H9 (cell line): ENCODE data around the gene AMBN. TPM values are rescaled to one million over a fixed set of nuclear protein-coding genes. Genes with fewer than 3 reads are reported as not detected.

ENCODE experiments used
- DNase-seq: peaks from one replicate; pipeline ENCODE4 v3.0.0-alpha.2; 2017
- H2AFZ ChIP-seq: one replicate; pipeline ENCODE4 v1.6.1; 2013; ENCODE audit warnings: mild to moderate bottlenecking, low read length, control low read depth, moderate library complexity
- H2AK5ac ChIP-seq: 2 replicates; pipeline ENCODE4 v1.6.1; 2013; ENCODE audit warnings: low read length, control low read depth, mixed read lengths; ENCODE audit not compliant: insufficient read length
- H2BK120ac ChIP-seq: one replicate; pipeline ENCODE4 v1.6.1; 2013; ENCODE audit warnings: low read depth, mild to moderate bottlenecking, low read length, control low read depth, inconsistent platforms; ENCODE audit not compliant: poor library complexity, severe bottlenecking
- H2BK12ac ChIP-seq: 2 replicates; pipeline ENCODE4 v1.6.1; 2013; ENCODE audit warnings: low read length, control low read depth, mixed read lengths, low read depth; ENCODE audit not compliant: insufficient read length
- H2BK15ac ChIP-seq: 2 replicates; pipeline ENCODE4 v1.6.1; 2013; ENCODE audit warnings: low read depth, low read length, control low read depth
- H2BK20ac ChIP-seq: one replicate; pipeline ENCODE4 v1.6.1; 2013; ENCODE audit warnings: low read depth, mild to moderate bottlenecking, low read length, control low read depth, inconsistent platforms; ENCODE audit not compliant: poor library complexity, severe bottlenecking
- H2BK5ac ChIP-seq: 2 replicates; pipeline ENCODE4 v1.6.1; 2013; ENCODE audit warnings: low read length, control low read depth, mixed read lengths; ENCODE audit not compliant: insufficient read length
- H3K14ac ChIP-seq: 2 replicates; pipeline ENCODE4 v1.6.1; 2013; ENCODE audit warnings: low read length, control low read depth; ENCODE audit not compliant: insufficient read depth
- H3K18ac ChIP-seq: 2 replicates; pipeline ENCODE4 v1.6.1; 2013; ENCODE audit warnings: low read depth, mild to moderate bottlenecking, mixed read lengths, low read length, control low read depth; ENCODE audit not compliant: insufficient read length
- H3K23ac ChIP-seq: 2 replicates; pipeline ENCODE4 v1.6.1; 2013; ENCODE audit warnings: low read length, control low read depth, mixed read lengths, low read depth; ENCODE audit not compliant: insufficient read length
- H3K23me2 ChIP-seq: 2 replicates; pipeline ENCODE4 v1.6.1; 2013; ENCODE audit warnings: low read depth, mild to moderate bottlenecking, mixed read lengths, low read length, control low read depth; ENCODE audit not compliant: insufficient read length, poor library complexity, severe bottlenecking
- H3K27ac ChIP-seq: 2 replicates; pipeline ENCODE4 v1.5.1; 2013; ENCODE audit warnings: low read length, control low read depth, mixed read lengths, low read depth; ENCODE audit not compliant: insufficient read length
- H3K27me3 ChIP-seq: 2 replicates; pipeline ENCODE4 v1.6.1; 2013; ENCODE audit warnings: low read length, control low read depth, inconsistent platforms; ENCODE audit not compliant: insufficient read depth
- H3K4ac ChIP-seq: 2 replicates; pipeline ENCODE4 v1.6.1; 2013; ENCODE audit warnings: low read depth, mild to moderate bottlenecking, control low read depth, inconsistent platforms, low read length, moderate library complexity
- H3K4me1 ChIP-seq: 2 replicates; pipeline ENCODE4 v1.6.1; 2013; ENCODE audit warnings: low read length, control low read depth, inconsistent platforms; ENCODE audit not compliant: insufficient read depth
- H3K4me2 ChIP-seq: 2 replicates; pipeline ENCODE4 v1.6.1; 2013; ENCODE audit warnings: low read length, control low read depth, mixed read lengths; ENCODE audit not compliant: insufficient read length, insufficient read depth
- H3K56ac ChIP-seq: 2 replicates; pipeline ENCODE4 v1.6.1; 2013; ENCODE audit warnings: low read depth, mild to moderate bottlenecking, mixed read lengths, low read length, control low read depth; ENCODE audit not compliant: insufficient read length
- H3K79me1 ChIP-seq: 2 replicates; pipeline ENCODE4 v1.6.1; 2013; ENCODE audit warnings: low read depth, mild to moderate bottlenecking, moderate library complexity, low read length, control low read depth, inconsistent platforms; ENCODE audit not compliant: insufficient read depth, poor library complexity, severe bottlenecking
- H3K79me2 ChIP-seq: 2 replicates; pipeline ENCODE4 v1.6.1; 2013; ENCODE audit warnings: low read length, control low read depth, inconsistent platforms; ENCODE audit not compliant: insufficient read depth
- H3K9ac ChIP-seq: 2 replicates; pipeline ENCODE4 v1.6.1; 2013; ENCODE audit warnings: low read length, control low read depth, mixed read lengths; ENCODE audit not compliant: insufficient read length; ENCODE audit errors: extremely low read depth
- H3K9me3 ChIP-seq: one replicate; pipeline ENCODE4 v1.6.1; 2013; ENCODE audit warnings: low read depth, low read length, inconsistent platforms; ENCODE audit not compliant: control insufficient read depth
- H3T11ph ChIP-seq: one replicate; pipeline ENCODE4 v1.6.1; 2013; ENCODE audit warnings: mild to moderate bottlenecking, low read length, control low read depth, inconsistent platforms
- H4K20me1 ChIP-seq: one replicate; pipeline ENCODE4 v1.6.1; 2013; ENCODE audit not compliant: control insufficient read depth, insufficient read length, insufficient read depth
- H4K5ac ChIP-seq: 2 replicates; pipeline ENCODE4 v1.6.1; 2013; ENCODE audit warnings: low read depth, mild to moderate bottlenecking, mixed read lengths, low read length, control low read depth; ENCODE audit not compliant: insufficient read length
- H4K8ac ChIP-seq: replicated peaks from 2 replicates; pipeline ENCODE4 v1.6.1; 2013; ENCODE audit warnings: low read length, control low read depth, mixed read lengths, low read depth; ENCODE audit not compliant: insufficient read length
- H4K91ac ChIP-seq: 2 replicates; pipeline ENCODE4 v1.6.1; 2013; ENCODE audit warnings: low read depth, mild to moderate bottlenecking, moderate library complexity, mixed read lengths, low read length, control low read depth; ENCODE audit not compliant: insufficient read length
- H3K27ac Mint-ChIP-seq, 3 experiments: 2 replicates in 2 of 3; 3 replicates in 1 of 3; pipeline ENCODE4 v1.8.0; 2020 to 2021; ENCODE audit warnings: mixed read lengths in 3 of 3, mild to moderate bottlenecking in 1 of 3, moderate library complexity in 1 of 3
- H3K27me3 Mint-ChIP-seq: 2 replicates; pipeline ENCODE4 v1.8.0; 2021; ENCODE audit warnings: low read depth, mild to moderate bottlenecking, moderate library complexity, mixed read lengths
- H3K36me3 Mint-ChIP-seq, 3 experiments: 2 replicates in 2 of 3; 3 replicates in 1 of 3; pipeline ENCODE4 v1.8.0; 2020 to 2021; ENCODE audit warnings: low read depth in 3 of 3, mixed read lengths in 3 of 3; ENCODE audit not compliant: insufficient read depth in 1 of 3
- H3K4me1 Mint-ChIP-seq, 2 experiments: 2 replicates each; pipeline ENCODE4 v1.8.0; 2020; ENCODE audit warnings: mixed read lengths in 2 of 2
- H3K4me3 Mint-ChIP-seq, 2 experiments: 2 replicates in 1 of 2; 3 replicates in 1 of 2; pipeline ENCODE4 v1.8.0; 2020 to 2021; ENCODE audit warnings: mild to moderate bottlenecking in 2 of 2, mixed read lengths in 2 of 2, moderate library complexity in 1 of 2
- H3K9me3 Mint-ChIP-seq, 2 experiments: 2 replicates in 1 of 2; 3 replicates in 1 of 2; pipeline ENCODE4 v1.8.0; 2020; ENCODE audit warnings: mild to moderate bottlenecking in 2 of 2, mixed read lengths in 2 of 2, moderate library complexity in 1 of 2
- CTCF ChIP-seq: fragments of 200-600 bp; sonication (generic); conservative IDR thresholded peaks from 3 replicates; pipeline ENCODE4 v1.8.0; 2021; ENCODE audit warnings: antibody characterized with exemption, mild to moderate bottlenecking
- total RNA-seq: library from RNA; stranded (reverse); gene quantifications from 2 replicates; pipeline ENCODE4 v1.2.1, GENCODE V29; 2021

Gene AMBN
- total RNA-seq, 1 experiment from 2014 or later = not detected

DNA sequence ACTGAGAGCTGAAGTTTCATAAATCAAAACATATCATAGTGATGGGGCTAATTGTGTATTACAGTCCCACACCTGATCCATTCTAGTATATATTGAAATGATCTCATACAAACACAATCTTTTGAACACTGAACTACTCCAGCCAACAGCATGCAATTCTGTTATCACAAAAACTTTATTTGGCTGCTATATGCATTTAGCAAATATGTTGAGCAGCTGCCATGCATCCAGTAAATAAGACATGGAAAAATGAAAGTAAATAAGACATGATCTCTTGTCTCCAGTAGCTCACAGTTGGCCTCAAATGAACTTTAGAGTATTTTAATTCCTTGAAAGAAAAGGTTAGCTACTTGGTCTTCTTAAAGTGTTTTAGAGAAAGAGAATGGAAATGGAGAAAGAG is 2.1 kb downstream of the AMBN start:
- Mint-ChIP-seq H3K4me3 (no peak overlapping the region), H3K27ac (no peak overlapping the region), H3K4me1 (no peaks in the 10 kb centered on the region), H3K36me3 (no peaks in the 10 kb centered on the region), H3K27me3 (no peaks in the 10 kb centered on the region), H3K9me3 (no peaks in the 10 kb centered on the region)
- no peaks in the 10 kb centered on the region for H4K20me1 ChIP-seq
- no peak overlapping the region for H4K8ac ChIP-seq
- no peak overlapping the region for H3K56ac ChIP-seq
- H3K4me1 ChIP-seq = no peaks in the 10 kb centered on the region
- no peak overlapping the region for H3K4ac ChIP-seq
- H4K91ac ChIP-seq = no peak overlapping the region
- H3K9ac ChIP-seq = no peak overlapping the region
- no peaks in the 10 kb centered on the region for H3K79me1 ChIP-seq
- no peak overlapping the region for H4K5ac ChIP-seq
- no peak overlapping the region for H3T11ph ChIP-seq
- no peak overlapping the region for H3K23ac ChIP-seq
- H3K23me2 ChIP-seq = no peaks in the 10 kb centered on the region
- H3K27me3 ChIP-seq = no peaks in the 10 kb centered on the region
- H2BK12ac ChIP-seq = no peak overlapping the region
- H3K14ac ChIP-seq = no peak overlapping the region
- no peak overlapping the region for H2BK20ac ChIP-seq
- H2BK5ac ChIP-seq = no peak overlapping the region
- no peak overlapping the region for H2BK120ac ChIP-seq
- DNase-seq = no peak
- H2AFZ ChIP-seq = no peak overlapping the region
- no peaks in the 10 kb centered on the region for H3K9me3 ChIP-seq
- H2BK15ac ChIP-seq = no peak overlapping the region
- no peak for TF ChIP-seq CTCF
- H3K79me2 ChIP-seq = no peaks in the 10 kb centered on the region
- H3K18ac ChIP-seq = no peak overlapping the region
- H3K4me2 ChIP-seq = no peak overlapping the region
- no peak overlapping the region for H3K27ac ChIP-seq
- no peak overlapping the region for H2AK5ac ChIP-seq
